ENCODE results near the gene IL1A. TPM values are rescaled to one million over a fixed set of nuclear protein-coding genes. Genes with fewer than 3 reads are reported as not detected.

IL1A gene
- total and polyA plus RNA-seq, 3 donors from 2014 or later = 15.8 to 36.5 (median 21.4) TPM

DNA sequence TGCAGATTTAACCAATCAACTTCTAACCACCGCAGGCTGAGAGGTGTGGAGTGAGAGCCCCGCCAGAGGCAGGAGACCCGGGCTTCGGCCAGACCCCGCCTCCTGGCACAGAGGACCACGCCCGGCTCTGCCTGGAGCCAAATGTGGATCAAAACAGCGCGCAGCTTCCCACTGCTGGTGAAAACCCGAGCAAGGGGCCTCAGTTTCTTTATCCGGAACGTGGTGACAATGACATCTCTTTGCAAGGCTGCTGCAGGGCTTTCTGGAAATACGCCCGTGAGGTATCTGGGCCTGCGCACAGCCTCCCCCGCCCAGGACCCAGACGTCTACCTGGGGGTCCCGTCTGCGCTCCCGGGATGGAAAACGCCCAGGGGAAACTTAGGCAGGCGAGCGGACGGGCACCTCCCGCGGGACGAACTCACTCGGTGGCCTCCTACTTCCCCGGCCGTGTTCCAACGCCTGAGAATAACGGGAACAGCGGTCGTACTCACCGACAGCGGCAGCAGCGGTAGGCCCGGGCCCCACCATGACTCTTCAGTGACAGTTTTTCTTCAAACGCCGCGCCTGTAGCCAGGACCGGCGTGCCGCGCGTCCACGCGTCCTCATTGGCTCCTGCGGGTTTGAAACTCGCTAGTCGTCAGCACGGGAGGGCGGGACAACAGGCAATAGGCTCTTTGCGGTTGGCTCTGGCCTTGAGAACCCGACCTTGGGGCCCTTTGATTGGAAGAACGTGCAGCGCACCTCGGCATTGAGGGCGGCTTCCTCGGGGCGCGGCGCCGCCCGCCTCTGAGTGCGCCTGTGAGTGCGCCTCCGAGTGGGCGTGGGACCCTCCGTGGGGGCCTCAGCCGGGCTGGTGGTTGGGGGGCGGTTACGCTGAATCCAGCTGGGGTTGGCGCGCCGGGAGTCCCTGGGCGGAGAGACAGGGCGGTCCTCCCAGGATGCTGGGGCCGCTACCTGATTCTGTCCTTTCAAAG is 19.9 kb downstream of the IL1A start, which contains the start of gene CKAP2L:
Gene CKAP2L (minus strand): TSS at position 539 of the 974 bp plus-strand sequence. CDS start 11 bp downstream, at position 528.
- Histone ChIP-seq H3K36me3 (ENCODE audit: low read depth, missing control alignments) (no peaks in the 10 kb centered on the region), H3K4me1 (peaks cover 3% of the 10 kb centered on the region), H3K9me3 (no peaks in the 10 kb centered on the region), H3K27me3 (no peaks in the 10 kb centered on the region), H3K27ac (peak within 1 kb of the TSS; percentile 17 to 45), H3K4me3 (peak within 1 kb of the TSS; percentile 59 to 75)
- TF ChIP-seq, protein P1, sequence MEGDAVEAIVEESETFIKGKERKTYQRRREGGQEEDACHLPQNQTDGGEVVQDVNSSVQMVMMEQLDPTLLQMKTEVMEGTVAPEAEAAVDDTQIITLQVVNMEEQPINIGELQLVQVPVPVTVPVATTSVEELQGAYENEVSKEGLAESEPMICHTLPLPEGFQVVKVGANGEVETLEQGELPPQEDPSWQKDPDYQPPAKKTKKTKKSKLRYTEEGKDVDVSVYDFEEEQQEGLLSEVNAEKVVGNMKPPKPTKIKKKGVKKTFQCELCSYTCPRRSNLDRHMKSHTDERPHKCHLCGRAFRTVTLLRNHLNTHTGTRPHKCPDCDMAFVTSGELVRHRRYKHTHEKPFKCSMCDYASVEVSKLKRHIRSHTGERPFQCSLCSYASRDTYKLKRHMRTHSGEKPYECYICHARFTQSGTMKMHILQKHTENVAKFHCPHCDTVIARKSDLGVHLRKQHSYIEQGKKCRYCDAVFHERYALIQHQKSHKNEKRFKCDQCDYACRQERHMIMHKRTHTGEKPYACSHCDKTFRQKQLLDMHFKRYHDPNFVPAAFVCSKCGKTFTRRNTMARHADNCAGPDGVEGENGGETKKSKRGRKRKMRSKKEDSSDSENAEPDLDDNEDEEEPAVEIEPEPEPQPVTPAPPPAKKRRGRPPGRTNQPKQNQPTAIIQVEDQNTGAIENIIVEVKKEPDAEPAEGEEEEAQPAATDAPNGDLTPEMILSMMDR (IDR thresholded peaks at IDR 0.05) = no peak
- no peak for TF ChIP-seq POLR2A (IDR thresholded peaks at IDR 0.05)
- WGBS, 2 donors = 0 to 1% methylated on average over 25 to 69 of the region's 79 CpGs
- peak; percentile 99 for DNase-seq
- intact Hi-C loops (cut with DNase I; ENCODE audit: low total_unique reads) = no loop called here

DNA sequence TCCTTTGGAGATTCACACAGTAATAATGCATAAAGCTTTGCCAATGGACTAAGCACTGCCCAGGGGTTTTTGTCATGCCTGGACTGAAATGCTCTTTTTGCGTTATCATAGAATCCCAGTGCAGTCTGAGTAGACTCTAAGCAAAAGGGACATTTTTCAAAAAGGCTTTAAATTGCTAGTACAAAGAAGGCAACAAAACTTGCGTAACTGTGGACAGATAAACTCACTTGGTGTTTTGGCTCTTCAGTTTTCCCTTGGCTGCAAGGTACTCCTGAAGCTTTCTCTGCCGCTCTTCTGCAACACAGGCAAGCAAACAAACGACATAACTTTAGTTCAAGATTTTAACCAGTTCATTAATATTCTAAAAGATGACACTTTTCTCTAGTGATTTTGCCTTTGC is 22.0 kb downstream of the IL1A start:
- no peaks in the 10 kb centered on the region for H3K27me3 ChIP-seq
- TF ChIP-seq, protein P1 (IDR thresholded peaks at IDR 0.05) = no peak
- no peak for TF ChIP-seq POLR2A (IDR thresholded peaks at IDR 0.05)
- peaks cover 3% of the 10 kb centered on the region for H3K4me1 ChIP-seq
- H3K36me3 ChIP-seq (ENCODE audit: low read depth, missing control alignments) = no peaks in the 10 kb centered on the region
- intact Hi-C loops (cut with DNase I; ENCODE audit: low total_unique reads) = no loop called here
- H3K27ac ChIP-seq = no peak overlapping the region
- H3K4me3 ChIP-seq = no peak overlapping the region
- no peaks in the 10 kb centered on the region for H3K9me3 ChIP-seq
- WGBS, 2 donors = 88 to 90% methylated on average over 4 of the region's 4 CpGs
- no peak for DNase-seq

DNA sequence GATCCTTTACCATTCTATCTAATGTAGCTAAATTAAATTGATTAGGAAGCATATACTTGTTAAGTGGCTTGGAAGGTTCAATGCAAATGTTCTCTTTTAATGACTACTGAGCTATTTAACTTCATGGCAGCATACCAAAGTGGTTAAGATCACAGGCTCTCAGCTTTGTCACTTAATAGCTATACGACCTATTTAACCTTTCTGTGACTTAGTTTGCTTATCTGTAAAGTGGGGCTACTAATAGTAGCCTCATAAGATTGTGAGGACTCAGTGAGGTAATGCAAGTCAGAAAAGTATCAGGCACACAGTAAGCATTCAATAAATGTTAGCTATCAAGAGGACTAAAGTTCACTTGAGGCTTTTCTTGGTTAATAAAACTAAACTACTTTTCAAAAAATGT is 24.1 kb downstream of the IL1A start:
- Histone ChIP-seq H3K36me3 (ENCODE audit: low read depth, missing control alignments) (no peaks in the 10 kb centered on the region), H3K27me3 (no peaks in the 10 kb centered on the region), H3K27ac (no peak overlapping the region), H3K4me1 (peaks cover 2% of the 10 kb centered on the region), H3K9me3 (no peaks in the 10 kb centered on the region), H3K4me3 (no peak overlapping the region)
- intact Hi-C loops (cut with DNase I; ENCODE audit: low total_unique reads) = no loop called here
- WGBS, 2 donors = 88 to 90% methylated on average over 1 of the region's 1 CpG
- no peak for TF ChIP-seq POLR2A (IDR thresholded peaks at IDR 0.05)
- TF ChIP-seq, protein P1 (IDR thresholded peaks at IDR 0.05) = no peak
- no peak for DNase-seq

DNA sequence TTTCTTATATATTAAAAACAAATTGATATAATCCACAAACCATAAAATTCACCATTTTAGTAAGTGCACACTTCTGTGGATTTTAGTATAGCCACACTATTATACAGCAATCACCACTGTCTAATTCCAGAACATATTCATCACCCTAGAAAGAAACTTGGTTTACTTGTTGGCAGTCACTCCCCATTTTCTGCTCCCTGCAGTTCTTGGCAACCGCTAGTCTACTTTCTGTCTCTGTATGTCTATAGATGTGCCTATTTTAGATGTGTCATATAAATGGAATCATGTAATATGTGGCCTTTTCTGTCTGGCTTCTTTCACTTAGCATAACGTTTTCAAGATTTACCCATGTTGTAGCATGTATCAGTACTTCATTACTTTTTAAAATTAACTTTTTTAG is 25.6 kb downstream of the IL1A start:
- WGBS, 2 donors = 90 to 94% methylated on average over 2 of the region's 2 CpGs
- Histone ChIP-seq H3K36me3 (ENCODE audit: low read depth, missing control alignments) (no peaks in the 10 kb centered on the region), H3K4me1 (no peaks in the 10 kb centered on the region), H3K27ac (no peak overlapping the region), H3K9me3 (no peaks in the 10 kb centered on the region), H3K27me3 (no peaks in the 10 kb centered on the region), H3K4me3 (no peak overlapping the region)
- TF ChIP-seq, protein P1 (IDR thresholded peaks at IDR 0.05) = no peak
- TF ChIP-seq POLR2A (IDR thresholded peaks at IDR 0.05) = no peak
- no peak for DNase-seq
- intact Hi-C loops (cut with DNase I; ENCODE audit: low total_unique reads) = no loop called here

Data from testis (tissue), 3 donors.